ENCODE measurements around the gene ZNF101. TPM values are rescaled to one million over a fixed set of nuclear protein-coding genes. Genes with fewer than 3 reads are reported as not detected.

Gene ZNF101
- polyA plus RNA-seq, 3 donors = 16.6 to 20.1 (median 16.9) TPM

DNA sequence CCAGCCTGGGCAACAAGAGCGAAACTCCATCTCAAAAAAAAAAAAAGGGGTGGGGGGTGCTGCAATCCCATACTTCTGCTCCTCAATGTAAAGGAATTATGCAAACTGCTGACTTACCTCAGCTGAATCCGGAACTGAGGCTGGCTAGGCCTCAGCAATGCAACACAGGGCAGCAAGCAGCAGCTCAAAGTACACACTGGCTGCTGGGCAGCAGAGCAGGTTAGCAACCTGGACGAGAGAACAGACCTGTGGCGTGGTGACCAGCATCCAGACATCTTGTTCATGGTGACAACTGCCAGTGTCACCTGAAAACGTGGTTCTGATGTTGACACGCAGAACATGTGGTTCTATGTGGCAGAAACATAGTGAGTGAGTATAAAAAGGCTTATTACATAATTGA, 36.2 kb downstream of the ZNF101 start:
- DNase-seq (ENCODE audit: low read depth in 3 of 3, low spot score in 2 of 3) = no peak

DNA sequence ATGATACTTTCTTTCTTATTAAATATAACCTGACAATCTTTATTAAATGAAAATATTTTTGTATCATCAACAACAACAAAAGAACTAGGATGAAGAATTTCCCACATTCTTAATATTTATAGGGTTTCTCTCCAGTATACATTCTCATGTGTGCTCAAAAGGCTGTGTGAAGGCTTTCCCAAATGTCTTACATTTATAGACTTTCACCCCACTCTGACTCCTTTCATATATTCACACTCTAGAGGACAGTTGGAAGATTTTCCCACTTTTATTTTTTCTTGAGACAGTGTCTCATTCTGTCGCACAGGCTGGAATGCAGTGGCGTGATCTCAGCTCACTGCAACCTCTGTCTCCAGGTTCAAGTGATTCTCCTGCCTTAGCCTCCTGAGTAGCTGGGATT, 41.9 kb downstream of the ZNF101 start:
- DNase-seq (ENCODE audit: low read depth in 3 of 3, low spot score in 2 of 3) = no peak

DNA sequence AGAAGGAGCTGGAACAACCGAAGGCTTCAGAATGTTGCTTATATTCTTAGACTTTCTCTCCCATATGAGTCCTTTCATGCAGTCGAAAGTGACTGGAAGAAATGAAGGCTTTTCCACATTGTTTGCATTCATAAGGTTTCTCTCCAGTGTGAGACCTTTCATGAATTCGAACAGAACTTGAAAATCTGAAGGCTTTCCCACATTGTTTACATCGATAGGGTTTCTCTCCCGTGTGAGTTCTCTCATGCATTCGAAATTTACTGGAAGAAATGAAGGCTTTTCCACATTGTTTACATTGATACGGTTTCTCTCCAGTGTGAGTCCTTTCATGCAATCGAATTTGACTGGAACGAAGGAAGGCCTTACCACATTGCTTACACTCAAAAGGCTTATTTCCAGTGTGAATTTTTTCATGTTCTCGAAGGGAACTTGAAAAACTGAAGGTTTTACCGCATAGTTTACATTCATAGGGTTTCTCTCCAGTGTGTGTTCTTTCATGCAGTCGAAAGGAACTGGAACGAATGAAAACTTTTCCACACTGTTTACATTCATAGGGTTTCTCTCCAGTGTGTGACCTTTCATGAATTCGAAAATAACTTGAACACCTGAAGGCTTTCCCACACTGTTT, 42.8 kb downstream of the ZNF101 start:
- no peak for DNase-seq (ENCODE audit: low read depth in 3 of 3, low spot score in 2 of 3)

DNA sequence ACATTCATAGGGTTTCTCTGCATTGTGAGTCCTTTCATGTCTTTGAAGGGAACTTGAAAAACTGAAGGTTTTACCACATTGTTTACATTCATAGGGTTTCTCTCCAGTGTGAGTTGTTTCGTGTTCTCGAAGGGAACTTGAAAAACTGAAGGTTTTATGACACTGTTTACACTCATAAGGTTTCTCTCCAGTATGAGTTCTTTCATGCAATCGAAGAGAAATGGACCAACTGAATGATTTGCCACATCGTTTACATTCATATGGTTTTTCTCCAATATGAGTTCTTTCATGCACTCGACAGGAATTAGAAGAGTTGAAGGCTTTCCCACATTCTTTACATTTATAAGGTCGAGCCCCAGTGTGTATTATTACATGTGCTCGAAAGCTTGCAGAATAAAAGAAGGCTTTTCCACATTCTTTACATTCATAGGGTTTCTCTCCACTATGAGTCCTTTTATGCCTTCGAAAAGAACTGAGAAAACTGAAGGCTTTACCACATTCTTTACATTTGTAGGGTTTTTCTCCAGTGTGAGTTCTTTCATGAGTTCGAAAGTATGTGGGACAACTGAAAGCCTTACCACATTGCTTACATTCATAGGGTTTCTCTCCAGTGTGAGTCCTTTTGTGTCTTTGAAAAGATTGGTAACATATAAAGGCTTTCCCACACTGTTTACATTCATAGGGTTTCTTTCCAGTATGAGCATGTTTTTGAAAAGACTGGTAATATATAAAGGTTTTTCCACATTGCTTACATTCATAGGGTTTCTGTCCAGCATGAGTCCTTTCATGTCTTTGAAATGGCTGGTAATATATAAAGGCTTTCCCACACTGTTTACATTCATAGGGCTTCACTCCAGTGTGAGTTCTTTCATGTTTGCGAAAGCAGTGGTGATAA, 43.5 kb downstream of the ZNF101 start:
- DNase-seq (ENCODE audit: low read depth in 3 of 3, low spot score in 2 of 3) = no peak

GRCh38 chr19:19719798-19720197, 51.2 kb downstream of the ZNF101 start:
- no peak for DNase-seq (ENCODE audit: low read depth in 3 of 3, low spot score in 2 of 3)

- DNase-seq (ENCODE audit: low read depth in 3 of 3, low spot score in 2 of 3) = no peak
Observed at GRCh38 chr19:19721896-19722295, 53.3 kb downstream of the ZNF101 start.

DNA sequence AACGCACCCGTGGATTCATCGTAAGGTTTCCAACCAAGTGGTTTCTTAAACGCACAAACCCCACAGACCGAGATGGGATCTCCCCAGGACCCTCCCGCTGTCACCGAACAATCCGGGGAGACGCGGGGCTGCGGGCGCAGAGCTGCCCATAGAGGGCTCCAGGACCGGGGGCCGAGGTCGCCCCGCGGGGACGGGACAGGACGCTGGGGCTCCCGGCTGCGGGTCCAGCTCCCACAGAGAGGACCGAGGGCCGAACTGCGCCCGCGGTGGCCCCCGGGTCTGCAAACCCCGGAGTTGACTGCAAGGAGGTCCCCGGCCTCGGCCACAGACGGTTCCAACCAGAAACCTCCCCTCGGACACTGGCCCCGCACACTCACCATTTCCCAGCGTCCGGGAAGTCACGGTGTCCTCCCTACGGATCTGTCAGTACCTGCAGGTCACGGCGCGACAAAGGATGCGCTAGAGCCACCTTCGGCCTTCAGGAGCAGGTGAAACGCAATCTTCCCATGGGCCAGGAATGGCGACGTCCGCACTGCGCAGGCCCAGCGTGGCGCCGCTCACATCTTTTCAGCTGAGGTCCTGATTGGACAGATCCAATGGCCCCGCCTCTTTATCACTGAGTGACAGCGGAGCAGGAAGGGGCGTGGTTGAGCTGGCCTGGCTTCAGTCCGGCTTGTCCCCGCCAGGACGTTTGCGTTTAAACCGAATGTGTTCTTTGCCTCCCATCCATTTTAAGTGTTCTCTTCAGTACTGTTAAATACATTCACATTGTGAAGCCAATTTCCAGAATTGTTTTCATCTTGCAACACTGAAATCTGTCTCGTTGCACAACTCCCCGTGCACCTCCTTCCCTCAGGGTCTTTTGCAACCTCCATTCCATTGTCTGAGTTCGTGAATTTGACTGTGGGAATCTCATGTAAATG, 64.2 kb downstream of the ZNF101 start, which contains the start of gene ZNF14:
TSS of gene ZNF14 (minus strand) at position 534 of the 923 bp plus-strand sequence. CDS start at position 380, 154 bp downstream.
- peak; percentile 88 to 95 (median 94) for DNase-seq (ENCODE audit: low read depth in 3 of 3, low spot score in 2 of 3)

Other genes starting within 250 kb of the ZNF101 start
- gene TSSK6, start 153.3 kb upstream of the ZNF101 start, polyA plus RNA-seq (ENCODE audit: insufficient read length in 3 of 3) = 1 to 10 TPM in 1 of 3 donors, under 1 TPM in 2; 0.92 to 1.3 (median 0.97) TPM
- gene NDUFA13, start 152.6 kb upstream of the ZNF101 start, polyA plus RNA-seq (ENCODE audit: insufficient read length in 3 of 3) = 100 to 1,000 TPM; 262 to 308 (median 285) TPM
- 1 to 10 TPM; 3.3 to 5.3 (median 4.1) TPM for gene YJEFN3, start 139.9 kb upstream of the ZNF101 start, polyA plus RNA-seq (ENCODE audit: insufficient read length in 3 of 3)
- under 1 TPM; 0.12 to 0.15 (median 0.13) TPM for gene CILP2, start 130.6 kb upstream of the ZNF101 start, polyA plus RNA-seq (ENCODE audit: insufficient read length in 3 of 3)
- 1 to 10 TPM; 1.8 to 3.1 (median 2.9) TPM for gene PBX4, start 50.2 kb upstream of the ZNF101 start, polyA plus RNA-seq (ENCODE audit: insufficient read length in 3 of 3)
- 10 to 100 TPM; 18.3 to 22.0 (median 21.5) TPM for gene LPAR2, start 40.6 kb upstream of the ZNF101 start, polyA plus RNA-seq (ENCODE audit: insufficient read length in 3 of 3)
- 1 to 10 TPM; 4.1 to 4.5 (median 4.1) TPM for gene GMIP, start 25.2 kb upstream of the ZNF101 start, polyA plus RNA-seq (ENCODE audit: insufficient read length in 3 of 3)
- gene ATP13A1, start 5.2 kb upstream of the ZNF101 start, polyA plus RNA-seq (ENCODE audit: insufficient read length in 3 of 3) = 10 to 100 TPM; 32.7 to 40.0 (median 34.0) TPM
- gene ZNF14, start 64.3 kb downstream of the ZNF101 start, polyA plus RNA-seq (ENCODE audit: insufficient read length in 3 of 3) = 10 to 100 TPM; 17.0 to 19.0 (median 18.1) TPM
- gene ZNF506, start 152.9 kb downstream of the ZNF101 start, polyA plus RNA-seq (ENCODE audit: insufficient read length in 3 of 3) = 10 to 100 TPM; 33.0 to 34.6 (median 33.8) TPM
- 10 to 100 TPM; 35.5 to 37.8 (median 36.6) TPM for gene ZNF253, start 197.0 kb downstream of the ZNF101 start, polyA plus RNA-seq (ENCODE audit: insufficient read length in 3 of 3)
- gene ZNF93, start 232.1 kb downstream of the ZNF101 start, polyA plus RNA-seq (ENCODE audit: insufficient read length in 3 of 3) = 10 to 100 TPM; 19.0 to 21.2 (median 19.5) TPM

All from right renal cortex interstitium (tissue), 3 donors.